LHCN-M2 (cell line): ENCODE measurements around the gene PRKAR1B. TPM values are rescaled to one million over a fixed set of nuclear protein-coding genes. Genes with fewer than 3 reads are reported as not detected.
"Not testable (repeated sequence)": the region's sequence is repeated elsewhere in the genome, so short reads cannot be mapped to it uniquely, and the experiment has no call there.

ENCODE experiments used
- DNase-seq: peaks from one replicate; pipeline ENCODE4 v3.0.0-alpha.2; 2012; ENCODE audit warnings: low read depth
- total RNA-seq: library from RNA; depleted of rRNA; stranded (reverse); fragments of >200 nt; gene quantifications from 2 replicates; pipeline ENCODE4 v1.2.3, GENCODE V29; 2014

Gene PRKAR1B
- total RNA-seq, 1 experiment from 2014 or later = 23.0 TPM

DNA sequence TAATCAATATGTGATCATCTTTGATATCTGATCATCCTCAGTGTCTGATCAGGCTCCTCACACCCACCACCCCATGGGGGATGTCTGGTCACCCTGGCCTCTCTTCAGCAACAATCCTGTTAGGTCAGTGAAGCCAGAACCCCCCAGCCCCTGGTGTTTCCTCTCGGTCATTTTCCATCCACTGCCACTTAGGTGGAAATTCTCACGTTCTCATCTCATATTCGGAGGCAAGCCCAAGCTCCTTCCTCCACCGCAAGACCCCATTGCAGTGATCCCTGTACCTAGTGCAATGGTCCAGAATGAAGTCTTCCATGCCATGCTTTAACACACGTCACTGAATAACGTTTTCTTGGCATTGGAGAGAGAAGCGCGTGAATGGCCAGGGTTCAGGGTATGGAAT is 103.6 kb downstream of the PRKAR1B start:
- no peak for DNase-seq

DNA sequence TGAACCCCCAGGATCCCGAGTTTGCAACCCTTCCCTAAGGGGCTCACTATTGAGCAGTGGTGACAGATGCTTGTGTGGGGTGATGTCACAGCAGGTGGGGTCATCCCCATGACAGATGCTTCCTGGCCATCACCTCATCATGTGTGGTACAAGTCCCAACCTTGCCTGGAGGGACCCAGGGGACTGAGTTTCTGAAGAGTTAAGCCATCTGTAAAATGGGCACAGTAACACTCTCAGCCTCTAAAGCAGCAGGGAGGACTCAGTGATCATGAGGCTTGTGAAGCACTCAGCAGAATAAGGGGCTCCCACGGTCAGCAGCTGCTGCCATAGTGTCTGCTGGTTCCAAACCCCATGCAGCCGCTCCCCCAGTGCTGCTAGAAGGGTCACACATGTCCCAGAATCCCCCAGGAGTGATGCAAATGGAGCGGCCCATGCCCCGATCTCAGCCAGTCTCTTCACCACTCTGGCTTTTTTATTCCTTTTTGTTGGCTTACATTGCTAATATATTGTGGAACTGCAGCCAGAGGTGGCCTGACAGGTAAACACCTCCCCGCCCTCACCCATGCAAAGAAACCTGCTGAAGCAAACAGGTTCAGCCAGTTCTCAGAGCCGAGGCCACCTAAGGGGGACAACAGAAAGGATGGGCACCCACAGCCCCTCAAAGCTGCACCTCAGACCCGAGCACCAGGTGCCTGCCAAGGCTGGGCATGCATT is 105.4 kb downstream of the PRKAR1B start:
- DNase-seq = no peak

DNA sequence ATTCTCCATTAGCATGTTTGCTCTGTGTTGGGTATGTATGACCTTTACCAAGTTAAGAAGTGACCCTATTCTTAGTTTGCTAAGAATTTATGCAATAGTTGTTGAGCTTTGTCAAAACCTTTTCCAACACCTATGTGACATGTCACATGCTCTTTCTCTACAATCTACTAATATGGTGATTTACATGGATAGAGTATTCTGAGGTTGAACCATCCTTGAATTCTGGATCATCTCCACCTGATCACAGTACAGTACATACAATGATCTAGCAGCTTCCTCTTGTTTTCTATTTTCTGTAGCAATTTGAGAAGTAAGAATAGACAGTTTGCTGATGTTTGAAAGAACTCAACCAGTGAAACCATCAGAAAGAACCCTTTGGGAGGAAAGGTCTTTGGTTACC is 106.2 kb downstream of the PRKAR1B start:
- DNase-seq = no peak

DNA sequence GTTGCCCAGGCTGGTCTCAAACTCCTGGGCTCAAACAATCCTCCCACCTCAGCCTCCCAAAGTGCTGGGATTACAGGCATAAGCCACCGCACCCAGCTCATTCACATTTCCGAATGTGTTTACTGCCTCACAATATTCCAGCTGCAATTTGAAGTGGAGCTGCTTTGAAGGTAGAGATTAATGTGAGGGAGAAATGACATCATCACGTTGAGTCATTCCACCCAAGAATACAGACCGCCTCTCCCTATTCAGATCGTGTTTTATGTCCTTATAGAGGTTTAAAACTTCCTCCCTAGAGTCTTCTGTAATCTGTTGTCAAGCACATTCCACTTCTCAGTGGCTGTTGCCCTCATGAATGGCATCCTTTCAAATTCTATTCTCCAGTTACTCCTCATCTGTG is 107.0 kb downstream of the PRKAR1B start:
- DNase-seq = peak; percentile 86

DNA sequence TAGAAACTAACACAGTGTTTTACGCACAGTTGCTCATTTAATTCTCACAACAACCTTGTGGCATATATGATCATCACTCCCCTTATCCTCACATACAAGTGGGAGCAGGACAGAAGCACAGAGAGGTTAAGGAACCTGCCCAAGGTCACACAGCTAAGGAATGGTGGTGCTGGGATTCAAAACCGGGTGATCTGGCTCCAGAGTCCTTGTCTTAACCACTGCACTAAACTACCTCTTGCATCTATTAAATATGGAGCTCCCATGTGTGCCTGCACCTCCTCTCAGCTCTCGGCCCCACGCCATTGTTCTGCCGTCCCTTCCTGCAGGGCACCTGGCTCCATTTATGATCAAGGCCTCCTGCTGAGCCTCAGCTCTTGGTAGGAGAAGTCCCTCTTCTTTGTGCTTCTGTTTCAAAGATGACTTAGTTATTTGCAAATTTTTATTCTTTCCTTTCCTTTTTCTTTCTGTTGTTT is 107.7 kb downstream of the PRKAR1B start:
- DNase-seq = no peak

DNA sequence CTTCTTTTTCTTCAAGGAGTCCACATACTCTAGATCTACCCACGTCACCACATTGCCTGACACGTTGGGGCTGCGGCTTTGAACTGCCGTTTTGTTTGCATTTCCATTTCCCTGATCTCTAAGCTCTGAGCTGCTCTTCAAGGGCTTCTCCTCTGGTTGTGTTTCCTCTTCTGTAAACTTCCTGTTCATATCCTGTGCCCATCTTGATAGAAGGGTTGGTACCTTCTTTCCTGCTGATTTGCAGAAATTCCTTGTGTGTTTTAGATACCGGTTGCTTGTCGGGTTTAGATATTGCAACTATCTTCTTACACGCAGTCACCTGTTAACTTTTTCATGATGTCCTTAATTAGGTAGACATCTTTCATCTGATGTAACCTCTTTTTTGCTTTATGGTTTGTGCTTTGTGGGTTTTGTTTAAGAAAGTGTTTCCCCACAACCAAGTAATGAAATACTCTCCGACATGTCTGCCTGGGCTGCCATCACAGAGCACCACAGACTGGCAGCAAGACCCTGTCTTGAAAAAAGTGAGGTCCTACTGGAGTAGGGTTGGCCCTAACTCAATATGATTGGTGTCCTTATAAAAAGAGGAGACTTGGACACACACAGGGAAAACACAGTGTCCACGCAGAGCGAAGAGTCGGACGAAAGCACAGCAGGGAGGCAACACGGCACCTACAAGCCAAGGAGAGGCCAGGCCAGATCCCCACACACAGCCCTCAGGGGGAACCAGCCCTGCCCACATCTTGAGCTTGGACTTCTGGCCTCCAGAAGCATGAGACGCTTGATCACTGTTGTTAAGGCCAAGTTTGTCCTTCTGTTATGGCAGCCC is 108.3 kb downstream of the PRKAR1B start:
- no peak for DNase-seq

DNA sequence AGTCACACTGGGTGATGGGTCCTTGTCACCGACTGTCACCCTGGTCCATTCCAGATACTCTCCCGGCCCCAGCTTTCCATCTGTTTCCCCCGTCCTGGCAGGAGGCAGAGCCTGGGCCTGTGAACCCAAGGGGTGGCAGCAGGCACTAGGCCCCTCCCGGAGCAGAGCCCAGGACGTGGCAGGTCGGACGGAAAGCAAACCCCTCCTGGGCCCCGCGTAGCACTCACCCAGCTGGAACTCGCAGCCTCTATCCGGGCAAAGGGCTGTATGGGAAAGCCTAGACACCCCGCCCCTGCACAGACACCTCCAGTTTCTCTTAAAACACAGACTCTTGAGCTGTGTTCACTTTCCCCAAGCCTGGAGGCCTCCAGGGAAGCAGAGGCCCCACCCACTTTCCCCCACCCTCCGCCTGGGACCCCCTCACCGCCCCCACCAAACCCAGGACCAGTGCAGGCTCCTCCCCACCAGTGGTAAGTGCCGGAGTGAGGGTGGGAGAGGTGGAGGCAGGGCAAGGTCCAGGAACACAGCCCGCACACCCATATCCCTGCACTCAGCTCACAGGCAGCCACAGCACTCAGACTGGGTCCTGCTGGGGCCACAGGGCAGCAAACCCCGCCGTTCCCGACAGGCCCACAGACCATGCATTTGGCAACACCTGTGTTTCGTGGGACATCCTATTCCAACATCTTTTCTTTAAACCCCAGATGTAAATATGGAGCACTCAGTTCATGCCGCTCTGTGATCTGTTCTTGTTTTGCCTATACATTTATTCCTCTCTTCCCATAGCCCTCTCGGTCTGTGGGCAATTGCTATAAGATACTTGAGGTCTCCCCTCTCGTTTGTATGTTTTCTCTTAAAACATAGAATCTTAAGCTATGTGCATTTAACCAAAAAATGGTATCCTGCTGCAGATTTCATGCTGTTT is 109.2 kb downstream of the PRKAR1B start:
- DNase-seq = no peak

DNA sequence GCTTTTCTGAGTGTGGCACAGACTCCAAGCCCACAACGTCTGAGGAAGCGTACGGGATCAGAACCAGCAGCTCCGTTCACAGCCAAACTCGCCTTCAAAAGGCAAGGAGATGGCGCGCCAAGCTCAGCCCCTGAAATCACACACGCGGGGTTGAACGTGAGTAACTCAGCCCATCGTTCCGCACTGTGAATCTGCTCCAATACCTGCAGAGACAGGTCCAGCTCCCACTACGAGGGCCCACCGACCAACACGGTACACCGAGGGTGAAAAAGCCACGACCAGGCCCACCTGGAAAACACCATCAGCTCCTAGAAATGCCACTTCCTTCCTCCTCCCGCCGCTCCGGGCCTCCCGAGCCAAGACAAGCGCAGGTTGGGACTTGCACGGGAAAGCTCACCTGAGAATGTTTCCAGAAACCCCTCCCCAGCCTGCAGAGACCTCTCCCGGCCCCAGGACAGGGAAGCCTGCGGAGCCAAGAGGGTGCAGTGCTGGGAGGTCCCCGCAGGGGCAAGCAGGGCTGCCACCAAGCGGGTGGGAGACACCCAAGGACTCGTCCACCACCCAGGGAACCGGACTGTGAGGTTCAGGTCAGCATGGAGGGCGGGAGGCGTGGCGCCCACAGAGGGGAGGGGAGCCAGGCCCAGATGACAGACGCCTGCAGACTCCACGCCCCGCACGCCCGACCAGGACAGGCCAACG is 113.5 kb downstream of the PRKAR1B start:
- DNase-seq = no peak

DNA sequence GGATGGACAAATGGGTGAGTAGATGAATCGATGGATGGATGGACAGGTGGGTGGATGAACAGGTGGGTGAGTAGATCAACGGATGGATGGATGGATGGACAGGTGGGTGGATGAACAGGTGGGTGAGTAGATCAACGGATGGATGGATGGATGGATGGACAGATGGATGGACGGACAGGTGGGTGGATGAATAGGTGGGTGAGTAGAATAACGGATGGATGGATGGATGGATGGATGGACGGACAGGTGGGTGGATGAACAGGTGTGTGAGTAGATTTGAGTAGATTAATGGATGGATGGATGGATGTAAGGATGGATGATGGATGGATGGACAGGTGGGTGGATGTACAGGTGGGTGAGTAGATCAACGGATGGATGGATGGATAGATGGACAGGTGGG is 115.2 kb downstream of the PRKAR1B start:
- not testable (repeated sequence) for DNase-seq

DNA sequence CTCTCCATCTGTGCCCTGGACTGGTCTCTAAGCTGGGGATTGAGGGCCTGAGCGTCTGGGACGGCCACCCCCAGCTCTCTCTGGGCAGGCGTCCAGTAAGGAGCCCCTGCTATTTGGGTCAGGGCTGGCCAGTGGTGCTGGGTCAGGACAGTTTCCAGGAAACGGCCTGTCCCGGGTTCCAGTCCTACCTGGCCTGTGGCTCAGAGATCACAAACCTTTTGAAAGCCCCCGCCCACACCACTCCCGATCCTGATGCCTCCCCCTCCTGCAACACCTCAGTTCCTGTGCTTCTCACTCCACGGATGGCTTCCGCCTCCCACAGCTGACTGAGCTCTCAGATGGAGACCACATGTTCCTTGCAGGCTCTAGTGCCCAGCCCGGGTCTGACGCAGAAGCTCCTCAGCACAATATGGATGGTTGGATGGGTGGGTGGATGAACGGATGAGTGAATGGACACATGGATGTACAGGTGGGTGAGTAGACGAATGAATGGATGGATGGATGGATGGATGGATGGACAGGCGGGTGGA is 115.7 kb downstream of the PRKAR1B start:
- no peak for DNase-seq

DNA sequence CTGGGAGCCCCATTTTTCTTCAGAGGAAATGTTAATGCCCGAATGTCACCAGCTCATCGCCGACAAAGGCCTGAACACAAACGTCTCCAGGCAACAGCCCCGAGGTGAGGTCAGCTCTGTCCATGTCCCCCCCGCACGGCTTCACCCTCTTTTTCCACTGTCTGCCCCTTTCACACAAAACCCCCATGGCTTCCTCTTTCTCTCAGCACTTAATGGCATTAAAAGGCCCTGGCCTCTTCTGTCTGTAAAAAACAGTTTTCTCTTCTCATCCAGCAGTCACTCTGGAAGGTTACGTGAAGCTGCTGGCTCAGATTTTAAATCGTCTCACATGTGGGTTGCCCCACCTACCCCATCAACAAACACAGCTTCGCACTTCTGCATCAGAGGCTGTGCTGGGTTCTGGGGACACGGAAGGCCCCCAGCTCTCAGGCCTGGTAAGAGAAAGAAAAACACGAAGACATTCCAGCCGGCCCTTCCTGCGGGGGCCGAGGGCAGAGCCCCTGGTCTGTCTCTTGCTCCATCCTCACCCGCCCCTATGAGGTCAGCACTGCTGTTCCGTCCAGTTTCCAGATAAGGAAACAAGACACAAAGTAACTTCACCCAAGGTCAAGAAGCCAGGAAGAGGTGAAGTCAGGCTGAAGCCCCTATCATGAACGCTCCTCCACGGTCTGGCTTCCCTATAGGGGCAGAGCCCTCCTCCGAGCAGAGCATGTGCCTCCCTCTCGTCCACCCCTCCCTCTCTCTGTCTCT is 116.4 kb downstream of the PRKAR1B start:
- no peak for DNase-seq

DNA sequence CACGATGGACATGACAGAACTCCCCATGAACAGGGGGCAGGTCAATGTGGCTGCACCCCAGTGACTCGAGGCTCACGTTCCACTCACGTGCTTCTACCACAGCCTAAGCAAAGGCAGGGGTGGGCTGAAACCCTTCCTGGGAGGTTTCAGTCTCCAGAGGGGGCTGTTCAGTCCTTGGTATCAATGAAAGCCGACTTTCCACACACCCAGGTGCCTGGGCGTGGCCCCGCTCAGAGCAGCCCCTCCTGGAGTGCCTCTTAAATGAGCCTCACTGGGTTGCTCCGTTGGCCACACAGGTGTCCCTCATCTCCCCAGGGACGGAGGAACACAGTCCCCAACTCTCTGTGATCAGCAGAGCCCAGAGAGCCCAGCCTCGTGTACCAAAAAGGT is 116.9 kb downstream of the PRKAR1B start:
- no peak for DNase-seq

DNA sequence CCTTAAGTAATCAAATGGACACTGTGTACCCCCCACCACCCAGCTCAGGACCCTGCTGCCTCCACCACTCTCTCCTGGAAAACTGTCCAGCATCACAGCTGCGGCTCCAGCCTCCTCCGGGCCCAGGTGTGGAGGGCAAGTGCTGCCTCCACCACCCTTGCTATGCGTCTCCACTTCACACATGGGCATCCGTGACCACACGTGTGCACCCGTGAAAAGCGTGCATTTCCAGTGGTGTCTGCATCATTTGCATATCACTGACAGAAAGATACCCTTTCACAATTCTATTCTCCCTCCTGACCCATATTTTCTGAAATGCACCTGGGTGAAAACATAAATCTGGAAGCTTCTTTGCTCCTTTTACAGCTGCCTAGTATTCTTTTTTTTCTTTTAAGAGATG is 117.7 kb downstream of the PRKAR1B start:
- no peak for DNase-seq

DNA sequence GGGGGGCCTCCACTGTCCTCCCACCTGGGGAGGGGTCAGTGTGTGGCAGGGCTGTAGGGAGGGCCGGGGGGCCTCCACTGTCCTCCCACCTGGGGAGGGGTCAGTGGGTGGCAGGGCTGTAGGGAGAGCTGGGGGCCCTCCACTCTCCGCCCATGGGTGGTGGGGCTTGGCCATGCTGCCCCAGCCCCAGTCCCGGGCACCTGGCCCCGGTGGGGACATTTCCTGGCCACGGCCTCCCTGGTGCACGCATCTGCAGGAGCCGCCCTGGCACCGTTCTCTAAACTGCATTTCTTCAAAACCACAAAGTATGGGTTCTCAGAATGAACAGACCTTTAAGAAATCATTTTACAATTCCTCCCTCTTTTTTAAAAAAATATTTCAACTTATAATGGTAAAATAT is 118.1 kb downstream of the PRKAR1B start:
- no peak for DNase-seq

DNA sequence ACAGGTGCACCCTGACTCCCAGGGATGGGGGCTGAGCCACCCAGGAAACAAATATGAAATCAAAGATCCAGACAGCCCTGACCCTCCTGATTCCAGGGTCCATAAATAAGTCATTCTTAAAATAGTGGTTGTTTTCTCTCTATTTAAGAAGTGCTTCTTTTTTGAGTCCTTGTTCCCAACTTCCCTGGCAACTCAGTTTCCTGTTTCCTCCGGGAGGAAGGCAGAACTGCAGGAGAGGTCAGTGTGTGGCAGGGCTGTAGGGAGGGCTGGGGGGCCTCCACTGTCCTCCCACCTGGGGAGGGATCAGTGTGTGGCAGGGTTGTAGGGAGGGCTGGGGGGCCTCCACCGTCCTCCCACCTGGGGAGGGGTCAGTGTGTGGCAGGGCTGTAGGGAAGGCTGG is 118.7 kb downstream of the PRKAR1B start:
- DNase-seq = no peak

DNA sequence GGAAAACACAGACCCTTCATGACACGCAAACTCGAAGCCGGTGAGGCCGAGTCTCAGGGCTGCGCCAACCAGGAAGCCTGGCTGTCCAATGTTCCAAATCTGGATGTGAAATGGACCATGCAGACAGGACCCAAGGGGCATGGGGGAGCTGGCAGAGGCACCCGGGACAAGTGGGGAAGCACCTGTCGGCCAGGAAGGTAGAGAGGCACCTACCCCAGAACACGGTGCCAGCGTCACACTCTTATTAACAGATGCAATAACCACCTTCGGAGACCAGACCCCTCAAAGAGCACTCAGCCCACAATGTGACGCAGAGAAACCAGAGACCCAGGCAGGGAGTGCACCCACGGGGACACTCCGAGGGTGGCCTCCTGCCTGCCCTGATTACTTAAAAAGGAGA is 119.1 kb downstream of the PRKAR1B start:
- DNase-seq = no peak

DNA sequence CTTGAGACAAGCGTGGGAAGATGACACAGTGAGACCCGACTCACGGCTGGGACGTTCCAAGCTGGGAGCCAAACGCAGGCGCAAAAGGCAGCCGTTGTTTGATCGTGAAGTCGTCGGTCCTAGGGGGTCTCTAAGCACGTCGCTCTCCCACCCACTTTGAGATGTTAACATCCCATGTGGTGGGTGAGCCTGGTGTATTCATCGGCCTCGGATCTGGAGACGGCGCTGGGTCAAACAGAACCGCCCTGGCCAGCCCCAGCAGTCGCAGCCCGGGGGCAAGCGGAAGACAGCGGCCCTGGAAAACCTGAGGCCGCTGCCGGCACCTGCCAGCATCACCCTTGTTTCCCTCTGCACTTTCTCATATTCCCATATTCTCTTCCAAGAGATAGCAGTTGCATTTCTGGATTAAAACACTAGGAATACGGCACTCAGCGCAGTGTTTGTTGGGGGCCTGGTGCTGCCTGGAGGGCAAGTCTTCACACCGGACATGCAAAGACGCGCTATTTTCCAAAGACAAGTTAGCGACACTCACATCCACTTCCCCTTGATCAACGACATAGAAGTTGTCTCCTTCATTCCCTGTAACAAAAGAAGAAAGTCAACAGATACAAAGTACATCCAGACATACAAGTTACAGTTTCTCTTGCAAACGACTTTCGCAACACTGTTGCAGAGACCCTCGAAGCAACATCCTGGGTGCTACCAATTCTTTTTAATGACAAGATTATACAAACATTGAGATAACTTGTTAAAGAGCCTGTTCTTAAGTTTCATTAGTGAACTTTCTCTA is 121.2 kb downstream of the PRKAR1B start:
- DNase-seq = no peak

DNA sequence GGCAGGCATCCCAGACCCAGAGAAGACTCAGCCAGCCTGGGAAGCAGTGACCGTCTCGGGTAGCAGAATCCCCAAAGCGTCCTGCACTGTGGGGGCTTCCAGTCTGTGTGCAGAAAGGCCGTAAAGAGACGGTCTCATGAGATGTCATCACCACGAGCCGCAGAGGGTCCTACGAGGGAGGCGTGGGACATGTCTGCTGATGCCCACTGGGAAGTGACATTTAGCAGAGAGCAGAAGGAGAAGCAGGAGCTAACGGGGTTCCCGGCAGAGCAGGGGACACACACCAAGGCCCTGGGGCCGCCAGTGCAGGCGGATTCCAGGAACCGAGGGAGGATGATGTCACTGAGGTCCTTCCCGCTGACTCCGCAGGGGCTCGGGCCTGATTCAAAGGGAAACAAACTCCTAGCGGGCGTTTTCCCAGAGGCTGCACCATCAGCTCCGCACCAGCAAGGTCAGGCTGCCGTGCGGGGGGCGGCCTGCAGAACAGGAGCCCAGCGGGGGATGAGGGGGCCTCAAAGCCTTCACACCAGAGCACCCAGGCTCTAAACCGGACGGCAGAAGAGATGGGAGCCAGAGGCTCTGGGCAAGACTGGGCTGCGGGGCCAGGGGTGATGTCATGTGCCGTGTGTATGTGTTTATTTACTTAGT is 122.1 kb downstream of the PRKAR1B start:
- no peak for DNase-seq
